Measurements from ENCODE around the gene VENTX.

Gene VENTX, protein sequence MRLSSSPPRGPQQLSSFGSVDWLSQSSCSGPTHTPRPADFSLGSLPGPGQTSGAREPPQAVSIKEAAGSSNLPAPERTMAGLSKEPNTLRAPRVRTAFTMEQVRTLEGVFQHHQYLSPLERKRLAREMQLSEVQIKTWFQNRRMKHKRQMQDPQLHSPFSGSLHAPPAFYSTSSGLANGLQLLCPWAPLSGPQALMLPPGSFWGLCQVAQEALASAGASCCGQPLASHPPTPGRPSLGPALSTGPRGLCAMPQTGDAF

GRCh38 chr10:133237588-133238465 lies at the start of gene VENTX:
Gene VENTX (plus strand): TSS chr10:133237855. CDS start chr10:133237915, 60 bp downstream.
- DNase-seq: no peak

- DNase-seq: no peak
Measured at GRCh38 chr10:133187906-133188681, 49.6 kb upstream of the VENTX start.

DNA sequence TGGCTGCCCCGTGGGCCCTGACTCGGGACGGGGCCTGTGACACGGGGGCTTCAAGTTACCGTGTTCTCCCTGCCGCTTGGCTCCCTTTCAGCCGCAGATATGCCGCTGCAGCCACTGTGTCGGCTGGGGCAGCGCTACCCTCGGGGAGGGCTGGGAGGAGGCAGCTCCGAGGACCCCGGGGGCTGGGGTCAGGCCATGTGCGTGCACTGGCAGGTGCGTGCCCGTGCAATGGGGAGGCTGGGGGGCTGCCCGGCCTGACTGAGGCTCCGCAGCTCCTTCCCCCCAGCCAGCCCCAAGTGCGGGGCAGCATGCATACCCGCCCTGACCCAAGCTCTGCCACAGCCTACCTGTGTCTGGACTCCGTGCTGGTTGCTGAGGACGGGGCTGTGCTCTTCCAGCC lies 48.4 kb upstream of the VENTX start:
- no peak for DNase-seq

DNA sequence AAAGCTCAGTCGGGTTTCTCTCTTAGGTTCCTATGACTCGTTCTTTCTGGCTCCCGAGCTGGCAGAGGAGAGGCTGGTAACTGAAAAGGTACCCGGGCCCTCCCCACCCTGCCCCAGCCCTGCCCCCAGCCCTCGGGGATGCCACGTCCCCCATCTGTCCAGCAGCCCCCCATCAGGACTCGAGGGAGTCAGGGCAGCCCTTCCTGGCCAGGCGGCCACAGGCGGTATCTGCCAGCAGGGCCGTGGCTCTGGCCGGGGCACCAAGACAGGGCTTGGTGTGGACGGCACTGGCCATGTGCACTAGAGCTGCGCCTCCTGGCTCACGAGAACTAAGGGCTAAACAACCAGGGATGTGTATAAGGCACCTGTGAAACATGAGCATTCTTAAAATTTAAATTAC lies 47.9 kb upstream of the VENTX start:
- DNase-seq: no peak

DNA sequence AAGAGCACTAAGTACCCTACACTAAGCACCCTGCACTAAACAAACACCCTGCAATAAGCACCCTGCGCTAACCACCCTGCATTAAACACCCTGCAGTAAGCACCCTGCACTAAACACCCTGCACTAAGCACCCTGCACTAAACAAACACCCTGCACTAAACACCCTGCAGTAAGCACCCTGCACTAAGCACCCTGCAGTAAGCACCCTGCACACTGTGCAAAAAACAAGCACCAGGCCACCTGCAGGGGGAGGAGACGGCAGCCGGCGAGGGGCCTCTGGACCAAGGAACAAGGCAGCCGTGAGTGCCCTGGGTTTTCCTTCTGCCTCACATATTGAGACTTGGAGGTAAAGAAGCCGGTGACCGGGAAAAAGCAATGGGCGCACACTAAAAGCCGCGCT lies 47.4 kb upstream of the VENTX start:
- DNase-seq: no peak

- DNase-seq: no peak
Measured at GRCh38 chr10:133191651-133192050, 46.0 kb upstream of the VENTX start.

- no peak for DNase-seq
Measured at GRCh38 chr10:133194151-133194550, 43.5 kb upstream of the VENTX start.

DNA sequence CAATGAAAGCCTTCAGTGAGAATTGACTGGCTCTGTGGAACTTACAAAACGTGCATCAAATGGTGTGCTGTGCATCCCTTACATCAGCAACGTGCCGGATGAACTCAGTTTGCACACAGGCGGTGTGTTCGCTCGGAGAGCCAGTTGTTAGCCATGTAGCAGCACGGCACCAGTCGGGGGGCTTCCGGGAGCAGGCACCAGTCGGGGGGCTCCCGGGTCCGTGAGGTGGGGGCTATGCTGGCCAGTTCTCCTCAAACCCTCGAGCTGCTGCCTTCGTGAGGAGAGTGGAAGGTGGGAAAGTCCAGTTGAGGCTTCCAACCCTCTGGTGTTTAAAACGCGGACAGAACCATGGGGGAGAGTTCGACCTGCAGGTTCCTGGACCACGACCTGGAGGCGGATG lies 42.6 kb upstream of the VENTX start:
- no peak for DNase-seq

DNA sequence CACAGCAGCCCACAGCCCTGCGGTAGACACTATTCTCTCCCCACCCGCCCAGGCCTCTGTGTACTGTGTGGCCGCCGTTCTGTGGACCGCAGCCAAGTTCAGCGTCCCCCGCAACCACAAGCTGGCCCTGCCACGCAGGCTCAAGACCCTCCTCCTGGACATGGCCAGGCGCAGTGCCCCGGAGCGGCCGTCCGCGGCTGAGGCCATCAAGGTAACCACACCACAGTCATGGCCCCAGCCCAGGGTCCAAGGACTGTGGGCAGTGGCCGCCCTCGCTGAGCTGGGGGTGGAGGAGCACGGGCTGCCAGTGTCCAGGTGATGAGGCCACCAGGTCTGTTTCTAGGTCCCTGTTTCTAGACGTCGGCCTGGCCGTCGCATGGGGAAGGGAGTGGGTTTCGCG lies 42.0 kb upstream of the VENTX start:
- no peak for DNase-seq

DNA sequence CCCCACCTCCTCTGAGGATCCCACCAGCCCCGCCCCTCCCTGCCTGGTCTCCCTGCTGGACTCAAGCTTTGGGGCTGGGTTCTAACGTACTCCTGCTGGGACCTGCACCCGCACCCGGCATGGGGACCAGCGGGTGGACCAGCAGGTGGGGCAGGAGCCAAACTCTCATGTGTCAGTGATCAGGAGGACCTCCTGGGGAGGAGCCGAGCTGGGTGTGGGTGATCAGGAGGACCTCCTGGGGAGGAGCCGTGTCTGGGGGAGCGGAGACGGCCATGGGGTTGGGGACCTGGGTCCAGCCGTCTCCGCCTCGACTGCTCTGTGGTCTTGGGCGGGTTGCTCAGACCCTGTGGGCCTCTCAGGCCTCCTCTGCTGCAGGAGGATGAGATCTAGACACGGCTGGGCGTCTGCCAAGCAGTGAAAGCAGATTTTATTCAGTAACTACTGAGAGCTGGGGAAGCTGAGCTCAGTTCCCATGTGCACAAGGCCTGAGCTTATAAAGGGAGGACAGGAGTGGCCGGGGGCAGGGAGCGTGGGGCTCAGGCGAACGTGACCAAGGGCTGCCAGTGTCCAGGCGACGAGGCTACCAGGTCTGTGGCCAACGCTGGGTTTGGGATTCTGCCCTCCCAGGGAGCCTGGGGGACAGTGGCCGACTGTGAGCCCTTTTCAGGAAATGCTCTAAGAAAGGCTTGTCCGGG lies 41.3 kb upstream of the VENTX start:
- DNase-seq: no peak

GRCh38 chr10:133196936-133197758 lies 40.5 kb upstream of the VENTX start:
- no peak for DNase-seq

- no peak for DNase-seq
Measured at GRCh38 chr10:133197786-133198185, 39.9 kb upstream of the VENTX start.

DNA sequence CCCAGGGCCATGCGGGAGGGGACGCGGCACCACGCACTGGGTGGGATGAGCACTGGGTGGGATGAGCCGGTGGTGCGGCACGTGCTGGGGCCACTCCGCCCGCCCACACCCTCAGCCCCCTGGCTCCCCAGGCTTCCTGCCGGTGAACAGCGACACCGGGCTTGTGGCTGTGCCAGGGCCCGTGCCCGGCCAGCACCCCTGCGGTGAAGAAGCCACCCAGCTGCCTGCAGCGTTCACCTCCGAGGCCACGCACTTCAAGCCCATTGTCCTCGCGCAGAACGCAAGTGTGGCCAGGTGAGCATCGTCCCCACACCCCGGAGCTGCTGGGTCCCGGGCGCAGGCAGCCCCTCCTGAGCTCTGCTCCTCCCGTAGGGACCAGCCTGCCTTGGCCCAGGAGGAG lies 39.4 kb upstream of the VENTX start:
- no peak for DNase-seq

- no peak for DNase-seq
Measured at GRCh38 chr10:133198621-133199487, 38.8 kb upstream of the VENTX start.

DNA sequence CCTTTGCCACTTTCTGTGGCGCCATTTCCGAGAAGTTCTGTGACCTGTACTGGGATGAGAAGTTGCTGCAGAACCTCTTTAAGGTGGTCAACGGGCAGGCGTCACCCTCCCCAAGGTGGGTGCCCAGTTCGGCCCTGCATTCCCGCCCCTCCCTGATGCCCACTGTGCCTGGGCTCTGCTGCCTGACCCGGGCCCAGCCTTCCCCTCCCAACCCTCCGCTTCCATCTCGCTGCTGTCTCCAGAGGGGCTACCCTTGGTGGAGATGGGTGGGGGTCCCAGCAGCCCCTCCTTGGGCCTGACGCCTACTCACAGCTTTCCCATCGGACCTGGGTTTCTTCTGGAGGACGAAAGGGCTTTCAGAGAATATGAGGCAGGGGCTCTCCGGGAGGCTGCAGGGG lies 38.2 kb upstream of the VENTX start:
- no peak for DNase-seq

GRCh38 chr10:133199992-133200611 lies 37.6 kb upstream of the VENTX start:
- DNase-seq: no peak

- DNase-seq: no peak
Measured at GRCh38 chr10:133200621-133201031, 37.0 kb upstream of the VENTX start.

- DNase-seq: no peak
Measured at GRCh38 chr10:133201151-133201947, 36.3 kb upstream of the VENTX start.

DNA sequence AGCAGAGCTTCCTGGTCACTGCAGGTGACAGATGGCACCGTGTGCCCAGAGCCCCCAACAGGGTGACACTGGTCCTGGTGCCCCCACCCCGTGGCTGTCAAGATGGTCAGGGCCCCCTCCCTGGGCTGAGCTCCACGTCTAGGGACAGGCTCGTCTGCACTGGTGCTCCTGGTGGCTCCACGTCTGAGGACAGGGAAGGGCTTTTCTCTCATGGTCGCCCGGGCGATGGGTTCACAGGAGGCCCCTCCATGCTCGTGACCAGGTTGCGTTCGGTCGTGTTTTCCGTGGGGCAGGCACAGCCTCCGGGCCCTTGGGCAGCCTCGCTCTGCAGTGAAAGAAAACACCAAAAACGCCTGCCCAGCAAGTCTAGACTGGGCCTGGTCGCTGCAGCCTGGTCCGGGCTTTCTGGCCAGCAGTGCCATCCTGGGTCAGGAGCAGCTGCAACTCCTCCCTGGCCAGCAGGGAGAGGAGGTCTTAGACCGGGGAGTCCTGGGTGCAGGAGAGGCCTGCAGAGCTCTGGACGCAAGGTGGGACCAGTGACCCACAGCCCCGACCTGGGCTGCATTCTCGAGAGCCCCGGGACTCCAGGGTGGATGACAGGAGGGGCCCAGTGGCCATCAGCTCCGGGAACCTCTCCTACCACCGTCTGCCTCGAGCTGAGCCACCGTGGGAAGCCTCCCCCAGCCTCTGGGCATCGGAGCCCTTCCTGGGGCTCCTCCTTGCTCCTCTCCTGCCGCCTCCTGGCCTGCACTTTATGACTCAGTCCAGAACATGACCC lies 35.5 kb upstream of the VENTX start:
- DNase-seq: no peak

Measured in activated CD4-positive, alpha-beta T cell treated with anti-CD3 and anti-CD28 coated beads for 48 hours (primary cell).